ENCODE results near the gene VEGFC.

VEGFC gene

DNA sequence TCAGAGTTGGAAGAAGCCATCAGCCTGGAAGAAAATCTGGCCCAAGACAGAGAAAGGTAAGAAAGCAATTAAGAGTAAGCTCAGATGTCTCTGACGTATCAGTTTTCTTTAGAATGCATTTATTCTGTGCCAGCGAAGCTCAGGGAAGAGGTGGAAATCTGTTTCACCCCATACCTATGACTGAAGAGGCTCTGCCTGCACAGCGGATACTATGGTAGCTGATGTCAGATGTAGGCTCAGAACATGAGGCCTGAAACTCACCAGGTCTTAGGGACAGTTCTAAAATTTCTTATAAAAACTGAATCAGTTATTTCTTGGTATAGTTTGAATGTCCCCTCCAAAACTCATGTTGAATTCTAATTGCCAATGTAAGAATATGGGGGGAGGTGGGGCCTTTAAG, 30.9 kb downstream of the VEGFC start:
- no peak for DNase-seq (ENCODE audit: low spot score)

- no peak for DNase-seq (ENCODE audit: low spot score)
These were observed 32.3 kb downstream of the VEGFC start for GRCh38 chr4:176760471-176760870.

DNA sequence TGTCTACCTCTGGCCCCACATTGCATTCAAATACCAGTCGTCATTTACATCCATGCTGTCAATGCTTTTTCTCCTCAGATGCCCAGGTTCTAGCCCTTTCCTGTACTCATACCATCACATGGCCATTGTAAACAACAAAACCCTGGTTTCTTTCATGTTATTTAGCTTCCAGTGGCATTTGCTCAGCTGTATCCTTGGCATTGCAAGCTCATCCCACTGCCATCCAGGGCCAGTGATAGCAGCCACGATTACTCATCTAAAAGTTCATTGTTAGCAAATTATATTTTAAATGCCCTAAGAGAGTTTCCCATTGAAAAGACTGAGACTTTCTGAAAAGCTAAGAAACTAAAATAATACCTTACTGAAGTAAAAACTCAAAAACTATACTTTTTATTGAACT, 34.0 kb downstream of the VEGFC start:
- no peak for DNase-seq (ENCODE audit: low spot score)

GRCh38 chr4:176758323-176758722, 34.4 kb downstream of the VEGFC start:
- DNase-seq (ENCODE audit: low spot score) = no peak

DNA sequence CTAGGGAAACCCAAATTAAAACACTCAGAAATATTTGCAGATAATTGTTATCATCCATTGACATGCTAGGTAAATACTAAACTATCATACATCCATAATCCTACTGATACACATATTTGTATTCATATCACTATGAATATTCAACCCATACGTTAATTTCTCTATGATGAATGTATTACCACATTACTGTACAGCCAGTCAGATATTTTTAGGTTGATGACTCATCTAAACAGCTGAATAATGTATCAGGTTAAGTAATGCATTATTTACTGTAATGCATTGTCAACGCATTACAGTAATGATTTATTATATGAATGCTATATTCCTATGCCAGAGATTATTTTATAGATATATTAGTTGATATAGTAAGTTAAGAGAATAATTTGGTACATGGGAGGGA, 37.1 kb downstream of the VEGFC start:
- DNase-seq (ENCODE audit: low spot score) = no peak

DNA sequence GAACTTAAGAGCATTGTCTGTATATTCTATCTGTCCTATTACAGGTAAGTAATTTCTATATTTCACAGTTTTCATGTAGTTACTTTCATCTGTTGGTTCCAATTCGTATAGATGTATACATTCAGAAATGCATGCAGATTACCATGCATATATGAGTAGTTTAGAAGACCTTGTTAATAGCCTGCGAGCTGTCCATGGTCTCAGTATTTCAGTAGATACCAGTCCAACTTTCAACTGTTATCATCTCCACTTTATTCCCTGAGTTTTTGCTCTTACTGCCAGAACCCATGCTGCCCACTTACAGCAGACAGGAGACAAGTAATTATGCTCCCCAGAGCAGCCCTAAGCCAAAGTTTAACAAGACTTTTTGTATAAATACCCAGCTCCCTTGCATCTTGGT, 37.7 kb downstream of the VEGFC start:
- no peak for DNase-seq (ENCODE audit: low spot score)

DNA sequence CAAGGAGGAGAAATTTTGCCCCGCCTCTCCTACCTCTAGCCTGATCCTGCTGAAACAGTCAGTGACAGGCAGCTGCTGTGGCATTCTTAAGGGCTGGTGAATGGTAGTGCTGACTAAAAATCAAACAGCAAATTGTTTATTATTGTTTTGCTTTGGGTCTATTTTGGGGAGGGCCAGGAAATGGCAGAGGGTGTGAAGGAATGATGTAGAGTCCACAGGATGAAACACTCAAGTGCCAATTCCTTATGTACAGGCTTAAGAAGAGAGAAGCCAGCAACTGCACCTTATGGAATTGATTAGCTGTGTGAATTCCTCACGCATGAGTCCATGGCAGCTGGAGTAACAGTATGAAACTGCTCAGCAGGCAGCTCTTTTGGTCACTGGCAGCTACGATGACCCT, 39.7 kb downstream of the VEGFC start:
- no peak for DNase-seq (ENCODE audit: low spot score)

- no peak for DNase-seq (ENCODE audit: low spot score)
These were observed 40.5 kb downstream of the VEGFC start for GRCh38 chr4:176752191-176752749.

GRCh38 chr4:176751061-176751460, 41.7 kb downstream of the VEGFC start:
- no peak for DNase-seq (ENCODE audit: low spot score)

GRCh38 chr4:176746846-176747245, 45.9 kb downstream of the VEGFC start:
- DNase-seq (ENCODE audit: low spot score) = no peak

GRCh38 chr4:176745902-176746301, 46.8 kb downstream of the VEGFC start:
- DNase-seq (ENCODE audit: low spot score) = no peak

- DNase-seq (ENCODE audit: low spot score) = no peak
These were observed 48.6 kb downstream of the VEGFC start for GRCh38 chr4:176744091-176744490.

DNA sequence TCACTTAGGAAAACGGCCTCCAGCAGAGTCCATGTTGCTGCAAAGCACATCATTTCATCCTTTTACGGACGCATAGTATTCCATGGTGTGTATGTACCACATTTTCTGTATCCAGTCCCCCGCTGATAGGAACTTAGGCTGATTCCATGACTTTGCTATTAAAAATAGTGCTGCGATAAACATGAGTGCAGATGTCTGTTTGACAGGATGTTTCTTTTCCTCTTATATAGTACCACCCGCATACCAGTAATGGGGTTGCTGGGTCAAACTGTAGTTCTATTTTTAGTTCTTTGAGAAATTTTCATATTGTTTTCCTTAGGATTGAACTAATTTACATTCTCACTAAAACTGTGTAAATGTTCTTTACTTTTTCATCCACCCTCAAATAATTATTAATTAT, 50.5 kb downstream of the VEGFC start:
- DNase-seq (ENCODE audit: low spot score) = no peak

DNA sequence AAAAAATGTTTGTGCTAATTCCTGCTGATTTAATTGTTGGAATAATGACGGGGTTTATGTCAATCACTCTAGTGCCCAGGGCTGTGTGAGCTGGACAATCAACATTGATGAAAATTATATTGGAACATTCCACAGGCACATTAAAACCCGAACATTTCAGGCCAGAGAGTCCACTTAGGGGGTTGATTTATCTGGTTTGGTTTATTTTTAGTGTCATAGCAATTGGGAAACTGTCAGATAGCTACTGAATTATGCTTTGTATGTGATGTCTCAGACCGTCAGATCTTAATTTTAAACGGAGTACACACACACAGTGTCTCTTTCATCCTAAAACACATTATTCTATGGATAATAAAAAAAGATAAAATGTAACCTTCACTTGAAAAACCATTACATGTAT, 51.5 kb downstream of the VEGFC start:
- no peak for DNase-seq (ENCODE audit: low spot score)

GRCh38 chr4:176735300-176735699, 57.4 kb downstream of the VEGFC start:
- DNase-seq (ENCODE audit: low spot score) = no peak

DNA sequence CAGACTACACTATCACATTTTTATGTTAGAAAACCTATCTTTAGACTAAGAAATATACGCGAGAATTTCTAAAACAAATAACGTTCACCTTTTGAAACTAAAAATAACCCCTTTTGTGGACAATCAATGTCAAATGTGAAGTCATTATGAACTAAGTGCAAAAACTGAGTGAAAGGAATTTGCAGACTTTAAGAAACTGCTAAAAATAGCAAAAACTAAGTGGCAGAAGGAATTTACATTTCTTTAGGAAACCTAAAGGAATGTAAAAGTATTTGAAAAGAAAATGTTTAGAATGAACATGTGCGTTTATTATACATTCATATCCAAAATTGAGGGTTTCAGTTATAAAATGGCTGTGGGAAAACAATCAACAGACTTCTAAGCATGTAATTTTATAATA, 58.3 kb downstream of the VEGFC start:
- no peak for DNase-seq (ENCODE audit: low spot score)

GRCh38 chr4:176729489-176729888, 63.2 kb downstream of the VEGFC start:
- no peak for DNase-seq (ENCODE audit: low spot score)

- no peak for DNase-seq (ENCODE audit: low spot score)
These were observed 65.9 kb downstream of the VEGFC start for GRCh38 chr4:176726803-176727202.

DNA sequence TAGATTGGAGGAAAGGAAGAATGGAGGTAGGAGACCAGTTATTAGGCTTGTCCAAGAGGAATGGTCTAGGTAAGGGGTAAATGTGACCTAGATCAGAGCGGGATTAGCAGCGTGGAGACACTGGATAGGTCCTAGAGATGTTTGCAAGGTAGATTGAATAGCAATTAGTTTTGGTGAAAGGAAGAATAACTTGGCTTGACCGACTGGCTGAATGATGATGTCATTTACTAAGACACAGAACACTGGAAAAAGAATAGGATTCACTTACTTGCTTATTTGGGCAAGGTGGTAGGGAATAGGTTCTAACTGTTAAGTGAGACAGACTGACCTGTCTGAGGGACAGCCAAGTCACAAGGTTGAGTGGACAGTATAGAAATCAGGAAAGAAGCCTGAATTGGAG, 71.3 kb downstream of the VEGFC start:
- no peak for DNase-seq (ENCODE audit: low spot score)

DNA sequence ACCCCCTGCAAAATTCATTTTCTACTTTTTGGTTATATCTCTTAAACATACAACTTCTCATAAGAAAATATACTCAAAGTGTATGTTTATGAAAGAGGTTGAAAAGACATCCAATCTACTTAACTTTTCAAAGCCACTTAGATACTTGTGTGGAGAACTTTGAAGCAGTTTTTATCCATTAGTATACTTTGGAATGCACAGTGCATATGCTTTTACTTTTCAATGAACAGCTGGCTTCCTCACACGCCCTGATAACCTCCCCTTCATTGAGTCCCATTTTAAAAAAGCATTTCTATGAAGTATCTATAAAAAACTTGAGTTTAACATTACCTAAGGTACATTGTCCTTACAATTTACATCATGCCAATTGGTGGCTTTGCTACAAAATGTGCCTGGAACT, 73.8 kb downstream of the VEGFC start:
- no peak for DNase-seq (ENCODE audit: low spot score)

DNA sequence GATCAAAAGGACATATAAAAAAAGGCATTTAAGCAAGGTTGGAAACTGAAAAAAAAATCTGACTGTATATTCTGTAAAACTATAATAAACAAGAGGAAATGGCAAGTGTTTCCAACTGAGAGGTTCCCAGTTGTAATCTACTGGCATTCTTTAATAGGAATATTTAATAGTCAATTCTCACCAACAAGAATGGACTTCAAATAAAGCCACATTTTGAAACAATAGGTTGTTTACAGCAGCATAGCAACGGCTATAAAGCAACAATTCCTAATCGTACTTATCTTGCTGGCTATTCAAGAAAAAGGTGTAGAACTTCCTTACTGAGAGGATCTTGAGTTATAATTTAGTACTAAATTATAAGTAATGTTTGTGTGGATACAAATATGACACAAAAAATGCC, 75.5 kb downstream of the VEGFC start:
- no peak for DNase-seq (ENCODE audit: low spot score)

GRCh38 chr4:176709417-176709816, 83.3 kb downstream of the VEGFC start:
- DNase-seq (ENCODE audit: low spot score) = no peak

DNA sequence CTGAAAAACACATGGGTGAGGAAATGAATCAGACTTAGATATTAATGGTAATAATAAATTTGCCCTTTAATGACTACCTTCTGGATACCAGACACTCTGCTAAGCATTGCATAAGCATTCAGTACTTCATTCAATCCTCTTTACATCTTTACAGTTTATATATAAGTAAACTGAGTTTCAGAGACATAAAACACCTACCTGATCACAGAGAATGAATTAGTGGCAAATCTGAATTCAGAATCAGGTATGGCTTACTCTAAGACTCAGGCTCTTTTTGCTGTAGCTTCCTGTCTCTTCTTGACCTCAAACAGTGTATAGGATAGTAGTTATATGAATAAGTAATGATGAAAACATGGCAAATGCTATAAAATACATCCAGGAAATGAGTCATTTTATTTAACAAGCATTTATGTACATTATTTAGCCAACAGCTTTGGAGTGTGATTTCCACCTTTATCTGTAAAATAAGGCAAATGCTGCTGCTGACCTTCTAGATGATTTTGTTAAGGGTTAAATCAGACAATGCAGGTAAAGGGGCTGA, 83.9 kb downstream of the VEGFC start:
- DNase-seq (ENCODE audit: low spot score) = no peak

- no peak for DNase-seq (ENCODE audit: low spot score)
These were observed 102.0 kb downstream of the VEGFC start for GRCh38 chr4:176690716-176691115.

Measured in NAMALWA (cell line).